KBM-7 (cell line): Measurements from ENCODE around the gene SDK2.

Source experiments
- DNase-seq: peaks from one replicate; pipeline ENCODE4 v3.0.0-alpha.2; 2015
- in situ Hi-C: fragments of 300-500 bp; cut with MboI; formaldehyde crosslinking; loops from 2 replicates; pipeline ENCODE4 v1.14.3; 2020; ENCODE audit warnings: low sequenced_read_pairs, low pct_unique_long_range_greater_than_20kb, mixed read lengths

SDK2 gene

GRCh38 chr17:73356561-73357170, 287.6 kb downstream of the SDK2 start:
- DNase-seq = no peak
- in situ Hi-C loops = loop anchor here (25.0 kb wide), 3 partner anchors 94 to 794 kb away; partner anchors contain the start of gene CPSF4L

- DNase-seq = no peak
- in situ Hi-C loops = loop anchor here (25.0 kb wide), 3 partner anchors 92 to 792 kb away; partner anchors contain the start of gene CPSF4L
Measured at GRCh38 chr17:73354423-73355284, 289.6 kb downstream of the SDK2 start.

GRCh38 chr17:73352261-73352660, 292.0 kb downstream of the SDK2 start:
- in situ Hi-C loops = loop anchor here (25.0 kb wide), 3 partner anchors 90 to 790 kb away; partner anchors contain the start of gene CPSF4L

GRCh38 chr17:73351764-73352163, 292.5 kb downstream of the SDK2 start:
- in situ Hi-C loops = loop anchor here (25.0 kb wide), 3 partner anchors 89 to 789 kb away; partner anchors contain the start of gene CPSF4L
- DNase-seq = no peak

More at GRCh38 chr17:73352261-73352660, 292.0 kb downstream of the SDK2 start:
- DNase-seq = no peak

GRCh38 chr17:73350864-73351263, 293.4 kb downstream of the SDK2 start:
- in situ Hi-C loops = loop anchor here (25.0 kb wide), 3 partner anchors 89 to 789 kb away; partner anchors contain the start of gene CPSF4L
- DNase-seq = no peak

- in situ Hi-C loops = loop anchor here (25.0 kb wide), 3 partner anchors 87 to 787 kb away; partner anchors contain the start of gene CPSF4L
- DNase-seq = no peak
Measured at GRCh38 chr17:73349647-73350046, 294.6 kb downstream of the SDK2 start.

- in situ Hi-C loops = no loop called here
- no peak for DNase-seq
Measured at GRCh38 chr17:73349138-73349537, 295.1 kb downstream of the SDK2 start.

- in situ Hi-C loops = no loop called here
- DNase-seq = no peak
Measured at GRCh38 chr17:73348829-73349095, 295.5 kb downstream of the SDK2 start.

GRCh38 chr17:73348018-73348828, 296.0 kb downstream of the SDK2 start:
- no peak for DNase-seq
- in situ Hi-C loops = no loop called here

- in situ Hi-C loops = no loop called here
- DNase-seq = no peak
Measured at GRCh38 chr17:73347351-73347750, 296.9 kb downstream of the SDK2 start.

- in situ Hi-C loops = no loop called here
Measured at GRCh38 chr17:73346501-73347162, 297.6 kb downstream of the SDK2 start.

GRCh38 chr17:73343739-73344454, 300.3 kb downstream of the SDK2 start:
- DNase-seq = no peak
- in situ Hi-C loops = no loop called here

More at GRCh38 chr17:73346501-73347162, 297.6 kb downstream of the SDK2 start:
- no peak for DNase-seq

- in situ Hi-C loops = no loop called here
- DNase-seq = no peak
Measured at GRCh38 chr17:73343168-73343634, 301.0 kb downstream of the SDK2 start.

GRCh38 chr17:73342541-73343167, 301.6 kb downstream of the SDK2 start:
- DNase-seq = no peak
- in situ Hi-C loops = no loop called here

GRCh38 chr17:73342050-73342522, 302.2 kb downstream of the SDK2 start:
- DNase-seq = no peak
- in situ Hi-C loops = no loop called here

GRCh38 chr17:73341350-73342049, 302.7 kb downstream of the SDK2 start:
- in situ Hi-C loops = no loop called here
- DNase-seq = no peak

- peak; percentile 38 for DNase-seq
- in situ Hi-C loops = no loop called here
Measured at GRCh38 chr17:73340093-73340596, 304.1 kb downstream of the SDK2 start.
